ENCODE data around the gene DNASE1L3.

- no peak for TF ChIP-seq CTCF (conservative IDR thresholded peaks at IDR 0.05; ENCODE audit: low read depth, low read length)
- no peak for TF ChIP-seq EZH2 (IDR thresholded peaks at IDR 0.05; ENCODE audit: low read length, unreplicated experiment)
Measured at GRCh38 chr3:58175187-58175436, 35.7 kb downstream of the DNASE1L3 start.

Data from PC-3 (cell line).